NB4 (cell line): Measurements from ENCODE around the gene GGT6.

Source experiments
- MYC ChIP-seq: IDR thresholded peaks from 2 replicates; pipeline ENCODE4 v1.6.1; 2011; ENCODE audit warnings: low read depth, low read length
- POLR2A ChIP-seq: IDR thresholded peaks from 2 replicates; pipeline ENCODE4 v1.6.1; 2011; ENCODE audit warnings: mild to moderate bottlenecking; ENCODE audit not compliant: insufficient read length; ENCODE audit errors: extremely low read depth
- TF ChIP-seq, protein P1 (sequence below): IDR thresholded peaks from one replicate; pipeline ENCODE4 v1.5.1; 2012; ENCODE audit warnings: low read depth, low read length
- TF ChIP-seq, protein P2 (sequence below): IDR thresholded peaks from 2 replicates; pipeline ENCODE4 v1.6.1; 2011; ENCODE audit warnings: low read depth, low read length

DNA sequence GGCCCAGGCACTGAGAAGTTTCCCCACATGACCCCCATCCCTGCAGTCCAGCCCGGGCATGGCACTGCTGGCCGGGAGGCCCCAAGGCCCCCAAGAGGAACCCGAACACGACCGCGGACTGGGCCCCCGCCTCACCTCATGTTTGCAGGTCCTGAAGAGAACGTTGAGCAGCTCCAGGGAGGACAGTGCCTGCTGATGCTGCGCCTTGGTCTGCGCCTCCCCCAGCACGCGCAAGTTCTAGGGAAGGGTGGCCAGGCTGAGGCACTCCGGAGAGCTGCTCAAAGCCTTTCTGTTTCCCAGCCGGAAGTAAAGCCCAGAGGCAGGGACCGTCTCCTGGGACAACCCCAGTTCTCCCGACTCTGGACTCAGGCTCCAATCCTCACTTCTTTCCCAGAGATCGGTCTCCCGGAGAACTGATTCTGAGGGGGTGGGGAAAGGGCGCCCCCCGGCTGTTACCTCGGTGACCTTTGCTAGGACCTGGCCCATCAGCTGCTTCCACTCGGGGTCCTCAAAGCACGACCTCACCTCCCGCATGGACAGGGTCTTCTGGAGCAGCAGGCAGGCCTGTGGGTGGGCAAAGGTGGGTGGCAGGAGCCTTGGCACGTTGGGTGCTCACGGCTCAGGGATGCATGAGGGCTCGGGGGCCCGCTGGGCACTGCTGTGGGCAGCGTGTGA lies 18.9 kb downstream of the GGT6 start:
- no peak for TF ChIP-seq POLR2A
- TF ChIP-seq, protein P1, sequence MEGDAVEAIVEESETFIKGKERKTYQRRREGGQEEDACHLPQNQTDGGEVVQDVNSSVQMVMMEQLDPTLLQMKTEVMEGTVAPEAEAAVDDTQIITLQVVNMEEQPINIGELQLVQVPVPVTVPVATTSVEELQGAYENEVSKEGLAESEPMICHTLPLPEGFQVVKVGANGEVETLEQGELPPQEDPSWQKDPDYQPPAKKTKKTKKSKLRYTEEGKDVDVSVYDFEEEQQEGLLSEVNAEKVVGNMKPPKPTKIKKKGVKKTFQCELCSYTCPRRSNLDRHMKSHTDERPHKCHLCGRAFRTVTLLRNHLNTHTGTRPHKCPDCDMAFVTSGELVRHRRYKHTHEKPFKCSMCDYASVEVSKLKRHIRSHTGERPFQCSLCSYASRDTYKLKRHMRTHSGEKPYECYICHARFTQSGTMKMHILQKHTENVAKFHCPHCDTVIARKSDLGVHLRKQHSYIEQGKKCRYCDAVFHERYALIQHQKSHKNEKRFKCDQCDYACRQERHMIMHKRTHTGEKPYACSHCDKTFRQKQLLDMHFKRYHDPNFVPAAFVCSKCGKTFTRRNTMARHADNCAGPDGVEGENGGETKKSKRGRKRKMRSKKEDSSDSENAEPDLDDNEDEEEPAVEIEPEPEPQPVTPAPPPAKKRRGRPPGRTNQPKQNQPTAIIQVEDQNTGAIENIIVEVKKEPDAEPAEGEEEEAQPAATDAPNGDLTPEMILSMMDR = peak; percentile 5
- TF ChIP-seq, protein P2, sequence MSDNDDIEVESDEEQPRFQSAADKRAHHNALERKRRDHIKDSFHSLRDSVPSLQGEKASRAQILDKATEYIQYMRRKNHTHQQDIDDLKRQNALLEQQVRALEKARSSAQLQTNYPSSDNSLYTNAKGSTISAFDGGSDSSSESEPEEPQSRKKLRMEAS = no peak
- no peak for TF ChIP-seq MYC
